ENCODE data around the gene SIGLEC7. TPM values are rescaled to one million over a fixed set of nuclear protein-coding genes. Genes with fewer than 3 reads are reported as not detected.
A peak's percentile ranks its signal among the peaks of the same experiment; 100 is the strongest.

SIGLEC7 gene
- polyA plus RNA-seq, 10 donors, result 0.42 to 0.93 (median 0.57) TPM

GRCh38 chr19:51116736-51117286 is 25.3 kb upstream of the SIGLEC7 start:
- no peak for DNase-seq

DNA sequence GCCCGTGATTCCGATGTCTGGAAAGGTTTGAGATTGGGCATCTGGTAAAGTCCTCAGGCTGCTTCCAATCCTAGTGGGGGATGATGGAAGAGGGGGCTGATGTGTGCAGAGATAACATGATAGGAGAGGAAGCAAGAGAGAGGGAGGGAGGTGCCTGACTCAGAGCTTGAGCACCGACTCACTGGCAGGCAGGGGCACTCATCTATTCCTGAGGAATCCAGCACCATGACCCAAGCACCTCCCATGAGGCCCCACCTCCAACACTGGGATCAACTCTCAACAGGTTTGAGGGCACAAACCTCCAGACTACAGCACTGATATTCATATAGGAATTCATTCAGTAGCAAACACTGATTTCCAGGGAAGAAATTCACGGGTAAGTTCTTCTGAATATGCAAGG is 23.0 kb upstream of the SIGLEC7 start:
- no peak for DNase-seq

DNA sequence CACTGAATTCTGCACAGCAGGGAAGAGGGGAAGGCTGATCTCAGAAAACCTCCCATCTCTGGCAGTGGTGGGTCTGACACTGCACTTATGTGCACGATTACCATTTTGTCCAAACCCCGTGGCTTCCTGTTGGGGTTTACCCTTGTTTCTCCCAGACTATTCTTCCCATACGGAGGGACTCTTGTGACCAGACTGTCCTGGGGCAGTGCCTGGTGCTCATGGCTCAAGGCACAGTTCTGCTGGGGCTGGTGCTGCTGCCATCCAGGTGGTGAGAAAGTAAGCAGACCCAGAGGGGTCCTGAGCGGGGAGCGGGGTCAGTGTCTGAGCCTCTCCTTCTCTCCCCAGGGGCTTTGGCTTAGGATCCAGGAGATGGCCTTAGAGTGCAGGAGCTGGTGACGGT is 22.5 kb upstream of the SIGLEC7 start:
- DNase-seq, result no peak

- DNase-seq, result no peak
Measured at GRCh38 chr19:51120160-51120559, 21.9 kb upstream of the SIGLEC7 start.

DNA sequence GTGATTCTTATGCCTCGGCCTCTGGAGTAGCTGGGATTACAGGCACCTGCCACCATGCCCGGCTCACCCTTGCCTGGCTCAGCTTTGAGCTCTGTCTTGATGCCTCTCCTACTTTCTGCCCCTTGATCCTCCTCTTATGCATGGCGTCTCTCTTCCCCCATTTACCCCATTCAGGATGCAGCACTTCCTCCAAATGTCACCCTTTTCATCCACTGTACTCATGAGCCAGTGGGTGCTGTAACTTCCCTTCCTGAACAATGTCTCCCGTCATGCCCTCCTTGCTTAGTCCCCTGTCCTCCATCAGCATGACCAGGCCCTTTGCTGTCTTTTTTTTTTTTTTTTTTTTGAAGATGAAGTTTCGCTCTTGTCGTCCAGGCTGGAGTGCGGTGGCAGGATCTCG is 20.8 kb upstream of the SIGLEC7 start:
- no peak for DNase-seq

- no peak for DNase-seq
Measured at GRCh38 chr19:51122112-51122981, 19.8 kb upstream of the SIGLEC7 start.

- DNase-seq, result peak in 1 of 3 donors; percentile 17
Measured at GRCh38 chr19:51123381-51123800, 18.7 kb upstream of the SIGLEC7 start.

DNA sequence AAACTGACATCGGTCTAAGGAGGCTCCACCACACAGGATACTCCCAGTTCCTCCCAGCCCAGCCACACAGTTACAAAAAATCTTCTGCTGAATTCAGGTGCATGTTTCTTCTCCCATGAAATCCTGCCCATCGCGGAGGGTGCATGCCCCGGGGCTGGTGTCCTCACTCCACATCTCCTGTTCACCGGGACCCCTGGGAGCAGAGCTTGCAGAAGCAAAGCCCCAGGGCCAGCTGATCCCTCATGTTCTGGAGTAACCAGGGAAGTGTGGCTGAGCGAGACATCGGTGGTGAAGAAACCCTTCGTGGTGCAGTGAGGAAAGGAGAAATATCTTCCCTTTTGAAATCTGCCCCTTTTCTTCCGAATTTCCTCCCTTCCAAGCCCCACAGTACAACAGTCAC is 18.3 kb upstream of the SIGLEC7 start:
- DNase-seq, result no peak

DNA sequence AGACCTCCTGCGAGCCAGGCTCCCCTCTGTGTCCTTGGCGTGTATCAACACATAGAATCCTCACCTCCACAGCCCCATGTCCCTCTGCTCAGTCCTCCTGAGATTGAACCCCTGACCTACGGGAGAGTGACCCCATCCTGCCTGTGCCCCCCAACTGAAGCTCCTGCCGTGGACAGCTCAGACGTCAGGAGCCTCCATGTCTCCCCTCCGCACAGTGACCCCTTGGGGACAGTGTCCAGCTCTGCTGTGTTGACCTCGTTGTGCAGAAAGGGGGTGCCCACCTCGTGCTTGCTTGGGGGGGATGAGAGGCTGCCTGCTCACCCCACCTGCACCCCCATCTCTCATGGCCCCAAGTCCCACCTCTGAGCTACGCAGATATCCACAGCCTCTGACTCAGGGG is 17.9 kb upstream of the SIGLEC7 start:
- DNase-seq, result no peak

- peak in 1 of 3 donors; percentile 30 for DNase-seq
Measured at GRCh38 chr19:51124729-51125128, 17.4 kb upstream of the SIGLEC7 start, which contains the start of gene SIGLEC9. Gene SIGLEC9, plus strand, starts transcription at chr19:51124906. Its CDS starts 69 bp downstream, at chr19:51124975.

GRCh38 chr19:51125421-51126075 is 16.6 kb upstream of the SIGLEC7 start:
- DNase-seq, result no peak

- DNase-seq, result no peak
Measured at GRCh38 chr19:51127032-51127431, 15.1 kb upstream of the SIGLEC7 start.

DNA sequence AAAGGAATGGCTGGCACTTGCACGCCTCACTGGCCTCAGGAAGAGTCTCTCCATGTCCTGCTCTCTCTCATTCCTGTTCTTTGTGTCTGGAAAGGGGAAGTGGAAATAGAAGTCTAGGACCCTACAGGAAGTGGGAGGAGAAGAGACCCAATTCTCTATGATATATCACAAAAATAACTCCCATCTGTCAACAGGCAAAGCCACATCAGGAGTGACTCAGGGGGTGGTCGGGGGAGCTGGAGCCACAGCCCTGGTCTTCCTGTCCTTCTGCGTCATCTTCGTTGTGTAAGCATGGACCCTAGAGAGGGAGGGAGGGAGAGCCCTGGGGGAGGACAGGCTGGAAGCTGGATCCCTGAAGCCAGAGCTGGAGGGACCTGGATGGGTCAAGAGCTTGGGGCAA is 14.3 kb upstream of the SIGLEC7 start:
- DNase-seq, result peak in 2 of 3 donors; percentile 30 to 59

DNA sequence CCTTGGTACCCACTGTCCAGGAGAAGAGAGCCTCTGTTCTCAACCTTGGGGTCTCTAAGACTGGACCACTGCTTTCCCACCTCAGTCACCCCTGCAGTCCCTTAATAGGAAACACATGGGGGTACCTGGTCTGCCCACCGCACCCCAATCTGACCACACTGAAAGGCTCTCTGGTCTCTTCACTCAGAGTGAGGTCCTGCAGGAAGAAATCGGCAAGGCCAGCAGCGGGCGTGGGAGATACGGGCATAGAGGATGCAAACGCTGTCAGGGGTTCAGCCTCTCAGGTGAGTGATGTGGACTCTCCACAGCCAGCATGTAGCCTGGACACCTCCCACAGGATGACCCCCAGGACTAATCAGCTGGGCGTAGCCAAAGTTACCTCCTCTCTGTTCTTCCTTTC is 13.9 kb upstream of the SIGLEC7 start:
- DNase-seq, result no peak

- DNase-seq, result no peak
Measured at GRCh38 chr19:51129716-51130115, 12.4 kb upstream of the SIGLEC7 start.

GRCh38 chr19:51131780-51132680 is 10.1 kb upstream of the SIGLEC7 start:
- DNase-seq, result peak in 1 of 3 donors; percentile 51

DNA sequence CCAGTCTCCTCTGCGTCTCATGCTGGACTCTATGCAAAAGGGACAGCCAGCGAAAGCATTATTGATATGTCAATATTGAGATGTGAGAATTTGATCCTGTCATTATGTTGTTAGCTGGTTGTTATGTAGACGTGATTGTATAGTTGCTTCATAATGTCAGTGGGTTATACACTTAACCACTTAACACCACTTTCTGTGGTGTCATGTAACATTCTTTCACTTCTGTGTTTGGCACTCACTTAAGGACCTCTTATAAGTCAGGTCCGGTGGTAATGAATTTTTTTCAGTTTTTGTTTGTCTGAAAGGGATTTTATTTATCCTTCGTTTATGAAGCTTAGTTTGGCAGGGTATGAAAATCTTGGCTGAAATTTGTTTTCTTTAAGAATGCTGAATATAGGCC is 7.1 kb upstream of the SIGLEC7 start:
- no peak for DNase-seq

DNA sequence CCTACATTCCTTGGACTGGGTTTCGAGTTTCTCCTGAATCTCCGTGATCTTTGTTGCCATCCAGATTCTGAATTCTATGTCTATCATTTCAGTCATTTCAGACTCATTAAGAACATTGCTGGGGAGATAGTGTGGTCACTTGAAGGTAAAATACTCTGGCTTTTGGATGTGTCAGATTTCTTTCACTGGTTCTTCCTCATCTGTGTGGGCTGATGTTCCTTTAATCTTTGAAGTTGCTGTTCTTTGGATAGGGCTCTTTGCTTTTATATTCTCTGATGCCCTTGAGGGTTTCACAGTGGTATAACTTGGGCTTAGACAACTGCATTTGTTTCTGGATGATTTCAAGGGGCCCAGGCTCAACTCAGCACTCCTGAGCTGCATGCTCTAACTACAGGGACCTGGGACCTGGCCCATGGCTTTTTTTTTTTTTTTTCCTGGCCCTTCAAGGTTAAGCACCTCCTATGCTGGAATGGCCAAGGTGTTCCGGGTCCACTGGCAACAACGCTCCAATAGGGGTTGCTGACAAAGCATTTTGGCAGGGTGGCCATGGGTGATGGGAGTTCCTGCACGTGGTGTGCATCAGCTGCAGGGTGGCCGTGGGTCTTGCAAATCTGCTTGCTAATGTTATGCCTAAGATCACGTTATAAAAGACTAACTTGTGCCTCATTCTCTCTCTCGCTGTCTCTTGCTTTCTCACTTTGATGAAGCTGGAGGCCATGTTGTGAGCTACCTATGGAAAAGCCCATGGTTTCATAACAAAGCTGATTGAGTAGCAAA is 5.9 kb upstream of the SIGLEC7 start:
- no peak for DNase-seq

- peak in 1 of 3 donors; percentile 44 for DNase-seq
Measured at GRCh38 chr19:51136851-51137551, 5.1 kb upstream of the SIGLEC7 start.

DNA sequence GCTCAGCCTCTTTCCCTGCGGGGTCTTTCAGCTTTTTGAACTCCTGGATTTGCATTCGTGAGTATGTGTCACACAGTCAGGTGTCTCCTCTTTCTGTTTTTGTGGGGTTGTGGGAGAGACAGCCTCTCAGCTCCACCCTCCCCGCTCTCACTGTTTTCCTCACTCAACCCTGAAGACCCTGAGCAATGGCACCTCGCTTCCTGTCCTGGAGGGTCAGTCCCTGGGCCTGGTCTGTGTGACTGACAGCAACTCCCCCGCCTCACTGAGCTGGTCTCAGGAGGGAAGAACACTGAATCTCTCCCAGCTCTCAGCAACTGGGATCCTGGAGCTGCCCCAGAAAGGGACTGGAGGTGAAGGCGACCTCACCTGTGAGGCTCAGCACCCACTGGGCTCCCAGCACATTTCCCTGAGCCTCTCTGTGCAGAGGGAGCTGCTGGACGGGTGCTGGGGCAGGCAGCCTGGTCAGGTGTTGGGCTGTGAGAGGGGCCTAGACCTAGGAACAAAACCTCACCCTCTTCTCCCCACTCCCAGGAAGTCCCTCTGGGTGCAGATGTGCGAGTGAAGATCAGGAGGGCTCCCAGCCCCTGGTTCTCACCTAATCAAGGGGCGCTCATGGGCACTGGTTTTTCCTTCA is 4.2 kb upstream of the SIGLEC7 start:
- DNase-seq, result no peak

All from muscle of back (tissue), 11 donors.